HG02870 (cell line): ENCODE measurements around the gene IMPG1.
"Not testable (repeated sequence)": the region's sequence is repeated elsewhere in the genome, so short reads cannot be mapped to it uniquely, and the experiment has no call there.

Experiments
- ATAC-seq: cut with Tn5 transposase; IDR thresholded peaks from one replicate; pipeline ENCODE4 v1.9.1; 2021; ENCODE audit warnings: mild to moderate bottlenecking, moderate library complexity; ENCODE audit not compliant: unreplicated experiment

IMPG1 gene

DNA sequence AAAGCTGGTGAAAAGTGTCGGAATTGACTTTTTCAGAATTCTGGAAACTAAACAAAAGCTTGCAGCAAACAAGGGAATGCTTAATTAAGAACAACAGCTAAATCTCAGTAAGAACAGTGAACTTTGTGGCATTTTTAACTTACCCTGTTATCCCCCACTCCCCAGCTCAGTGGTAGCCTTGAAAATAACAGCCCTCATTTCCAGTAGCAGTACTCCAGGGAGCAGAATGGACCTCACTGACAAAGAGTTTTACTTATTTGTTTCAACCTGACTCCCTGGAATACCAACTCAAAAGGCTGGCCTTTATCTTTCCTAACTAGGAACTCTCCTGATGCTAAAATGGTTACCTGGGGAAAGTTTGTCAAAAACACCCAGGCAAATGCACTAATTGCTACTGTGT, 108.9 kb downstream of the IMPG1 start:
- no peak for ATAC-seq

DNA sequence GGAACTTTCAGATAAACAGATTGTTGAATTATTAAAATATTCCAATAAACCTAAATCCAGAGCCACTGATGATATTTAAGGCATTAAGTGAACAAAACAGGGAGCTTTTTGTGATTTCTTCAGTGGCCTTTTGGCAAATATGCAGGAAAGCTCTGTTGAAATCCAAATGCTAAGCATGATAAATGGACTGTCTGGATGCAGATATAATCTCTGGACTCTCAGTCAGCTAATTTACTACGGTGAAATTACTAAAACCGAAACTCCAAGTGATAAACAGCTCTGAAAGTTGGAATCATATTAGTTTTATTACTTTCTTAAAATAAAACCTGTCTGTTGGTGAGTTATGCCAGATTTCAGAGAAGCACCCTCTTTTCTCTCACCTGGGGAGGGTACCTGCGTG, 120.3 kb downstream of the IMPG1 start:
- no peak for ATAC-seq

DNA sequence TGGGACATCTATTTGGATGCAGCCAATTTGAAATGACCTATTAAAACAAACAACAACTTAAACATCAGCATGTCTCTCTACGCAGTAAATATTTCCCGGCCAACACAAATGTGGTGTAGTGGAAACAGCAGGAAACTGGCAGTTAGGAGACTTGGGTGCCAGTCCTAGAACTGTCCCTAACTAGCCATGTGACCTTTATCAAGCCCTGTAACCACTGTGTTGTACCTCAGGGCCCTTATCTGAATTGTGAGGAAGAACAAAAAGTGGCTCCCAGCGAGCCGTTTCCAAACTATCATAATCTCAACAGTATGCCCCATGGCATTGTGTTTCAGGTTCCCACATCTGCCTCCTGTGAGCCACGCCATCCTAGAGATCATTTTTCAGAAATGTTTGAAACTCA, 124.5 kb downstream of the IMPG1 start:
- ATAC-seq, result no peak

DNA sequence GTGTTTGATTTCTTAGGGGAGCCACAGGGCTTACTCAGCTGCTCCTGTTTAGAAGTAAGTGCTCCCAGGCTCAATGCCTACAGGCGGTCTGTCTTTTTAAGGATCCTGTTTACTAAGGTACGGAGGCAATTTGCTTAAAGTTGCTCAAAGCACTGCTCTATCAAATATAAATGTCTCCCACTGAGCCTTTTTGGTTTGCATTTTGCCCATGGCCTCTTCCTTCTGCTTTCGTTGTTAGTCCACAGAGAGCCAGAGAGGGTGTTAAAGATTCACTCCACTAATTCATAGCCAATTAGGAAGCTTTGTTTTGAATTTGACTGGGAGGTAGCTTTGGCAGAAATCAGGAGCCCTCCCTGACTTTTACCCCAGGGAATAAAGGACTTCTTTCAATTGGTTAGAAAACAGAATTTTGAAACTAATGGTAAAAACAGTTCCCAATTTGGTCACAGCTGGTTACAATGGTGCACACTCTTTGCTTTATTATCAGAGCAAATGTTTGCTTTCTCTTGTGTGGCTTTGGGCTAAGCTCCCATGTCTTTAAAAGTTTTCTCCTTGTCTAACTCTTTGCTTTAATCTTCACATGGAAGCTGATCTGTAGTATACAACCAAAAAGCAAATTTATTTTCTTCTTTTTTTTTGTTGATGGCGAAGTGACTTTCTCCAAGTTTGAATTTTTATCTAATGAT, 126.2 kb downstream of the IMPG1 start:
- ATAC-seq, result no peak

DNA sequence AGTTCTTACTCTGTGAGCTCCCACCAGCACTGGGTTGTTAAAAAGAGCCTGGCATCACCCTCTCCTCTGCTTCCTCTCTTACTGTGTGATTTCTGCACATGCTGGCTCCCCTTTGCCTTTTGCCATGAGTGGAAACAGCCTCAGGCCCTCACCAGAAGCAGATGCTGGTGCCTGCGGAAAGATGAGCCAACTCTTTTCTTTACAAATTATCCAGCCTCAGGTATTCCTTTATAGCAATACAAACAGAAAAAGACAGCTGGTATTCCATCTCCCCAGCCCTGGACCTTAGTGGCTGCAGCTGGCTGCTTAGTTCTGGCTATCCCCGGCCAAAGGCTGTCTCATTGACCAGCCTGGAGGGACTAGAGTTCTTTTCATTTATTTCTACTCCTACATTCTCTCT, 129.1 kb downstream of the IMPG1 start:
- no peak for ATAC-seq

DNA sequence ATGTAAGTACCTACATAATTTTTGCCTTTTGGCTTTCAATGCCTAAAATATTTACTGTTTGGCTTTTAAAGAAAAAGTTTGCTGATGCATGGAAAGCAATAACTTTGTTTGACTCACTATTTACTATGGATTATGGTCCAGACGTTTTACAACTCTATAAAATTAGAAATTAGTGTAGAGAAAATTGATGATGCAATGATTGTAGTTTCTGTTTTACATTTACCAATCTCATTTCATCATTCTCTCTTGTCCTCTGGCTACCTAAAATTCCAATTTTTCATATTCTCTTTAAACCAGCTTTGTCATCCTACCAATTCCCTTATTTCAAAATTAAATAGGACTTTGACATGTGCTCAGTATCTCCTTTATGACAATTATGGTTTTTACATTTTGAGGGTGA, 131.0 kb downstream of the IMPG1 start:
- ATAC-seq, result no peak

DNA sequence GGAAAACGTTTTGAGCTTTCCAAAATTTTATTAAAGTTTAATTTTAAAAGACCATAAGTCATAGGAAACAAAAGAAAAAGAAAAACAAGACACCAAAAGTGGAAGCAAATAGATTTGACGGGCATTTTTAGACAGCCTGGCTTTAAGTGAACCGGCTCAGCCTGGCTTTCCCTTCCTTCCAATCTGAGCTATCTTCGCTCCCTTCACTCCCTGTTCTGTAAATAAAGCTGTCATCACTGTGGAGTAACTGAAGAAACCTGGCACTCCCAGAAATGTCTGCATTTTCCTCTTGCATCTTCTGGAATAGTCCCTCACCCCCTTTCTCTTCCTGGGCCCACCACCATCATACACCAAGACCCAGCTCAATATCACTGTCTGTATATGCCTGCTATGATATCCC, 131.9 kb downstream of the IMPG1 start:
- ATAC-seq, result no peak

DNA sequence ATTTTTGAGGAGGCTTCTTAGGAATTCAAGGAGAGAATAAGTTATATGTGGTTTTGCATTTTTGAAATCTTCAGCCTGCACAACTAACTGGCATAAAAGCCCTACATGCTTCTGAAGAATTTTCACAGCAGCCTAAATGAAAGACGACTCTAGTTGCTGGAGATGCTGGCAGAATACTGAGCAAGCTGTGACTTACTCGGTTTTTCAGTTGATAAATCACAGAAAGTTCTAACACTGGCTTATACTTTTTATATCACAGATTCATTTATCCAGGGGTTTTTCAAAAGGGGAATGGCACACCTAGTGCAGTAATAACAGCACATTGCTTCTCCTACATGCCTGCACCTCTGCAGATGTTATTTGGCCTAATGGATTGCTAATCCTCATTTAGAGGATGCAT, 134.6 kb downstream of the IMPG1 start:
- no peak for ATAC-seq

DNA sequence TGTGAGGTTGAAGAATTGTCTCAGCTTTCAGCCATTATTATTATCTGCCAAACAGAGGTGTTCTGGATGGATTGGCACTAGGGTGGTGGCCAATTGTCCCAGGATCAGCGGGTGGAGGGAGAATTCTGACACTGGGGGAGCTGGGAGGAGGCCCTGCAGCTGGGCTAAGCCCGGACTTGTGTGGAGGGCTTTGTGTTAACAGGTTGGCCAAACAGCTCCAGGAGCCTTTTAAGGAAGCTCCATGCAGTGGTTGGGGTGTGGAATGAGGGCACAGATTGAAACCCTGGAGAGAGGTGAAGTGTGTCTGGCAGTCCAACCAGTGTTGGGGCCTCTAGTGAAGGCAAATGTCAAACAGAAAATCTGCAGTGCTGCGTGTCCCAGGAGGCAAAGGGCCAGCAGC, 135.8 kb downstream of the IMPG1 start:
- no peak for ATAC-seq

DNA sequence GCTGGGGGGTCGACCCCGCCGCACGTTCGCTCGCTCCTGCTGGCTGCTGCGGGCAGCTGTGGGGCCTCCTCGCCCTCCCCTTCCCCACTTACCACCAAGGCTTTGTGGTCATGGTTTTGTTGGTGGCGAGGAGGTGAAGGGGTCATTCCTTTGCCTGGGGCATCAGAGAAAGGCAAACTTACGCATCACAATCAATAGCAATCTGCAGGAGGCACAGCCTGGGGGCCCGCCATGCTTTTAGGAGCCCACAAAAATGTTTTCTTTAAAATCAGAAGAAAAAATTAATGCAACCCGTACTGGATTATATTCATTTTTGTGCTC, 137.0 kb downstream of the IMPG1 start:
- ATAC-seq, result peak; percentile 5

DNA sequence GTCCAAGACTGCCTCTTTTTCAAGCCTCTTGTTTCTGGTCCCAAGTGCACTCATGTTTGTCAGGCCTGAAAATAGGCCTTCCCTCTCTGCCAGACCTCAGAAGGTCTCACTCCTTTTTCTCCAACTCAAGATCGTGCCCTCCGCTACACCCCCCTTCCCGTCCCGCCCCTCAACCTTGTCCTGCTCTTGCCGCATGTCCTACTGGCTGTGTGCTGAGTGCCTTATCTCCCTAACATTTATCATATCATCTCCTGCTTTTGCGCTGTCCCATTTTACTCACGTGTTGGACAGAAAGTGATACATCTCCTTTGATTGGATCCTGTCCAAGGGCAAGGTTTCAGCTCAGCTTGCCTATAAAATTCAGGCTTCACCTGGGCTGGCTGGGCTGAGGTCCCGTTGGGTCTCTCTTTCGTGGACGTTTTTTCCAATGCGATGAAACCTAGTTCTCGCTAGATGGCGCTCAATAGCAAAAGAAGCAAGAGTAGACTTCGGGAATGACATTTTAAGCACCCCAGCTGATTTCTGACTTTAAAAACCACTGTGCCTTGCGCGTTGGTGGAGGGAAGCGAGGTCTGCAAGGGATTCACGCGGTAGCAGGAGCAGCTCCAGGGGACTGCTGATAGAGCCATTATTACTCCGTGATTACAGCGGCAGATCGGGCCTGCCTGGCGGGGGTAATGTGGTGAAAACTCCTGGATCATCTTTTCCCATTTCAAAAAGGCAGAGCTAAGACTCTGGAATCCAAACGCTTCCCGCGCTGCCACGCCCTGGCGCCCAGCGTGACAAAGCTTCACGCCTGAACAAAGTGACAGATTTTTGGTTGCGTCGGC, 137.6 kb downstream of the IMPG1 start:
- ATAC-seq, result peak; percentile 73

DNA sequence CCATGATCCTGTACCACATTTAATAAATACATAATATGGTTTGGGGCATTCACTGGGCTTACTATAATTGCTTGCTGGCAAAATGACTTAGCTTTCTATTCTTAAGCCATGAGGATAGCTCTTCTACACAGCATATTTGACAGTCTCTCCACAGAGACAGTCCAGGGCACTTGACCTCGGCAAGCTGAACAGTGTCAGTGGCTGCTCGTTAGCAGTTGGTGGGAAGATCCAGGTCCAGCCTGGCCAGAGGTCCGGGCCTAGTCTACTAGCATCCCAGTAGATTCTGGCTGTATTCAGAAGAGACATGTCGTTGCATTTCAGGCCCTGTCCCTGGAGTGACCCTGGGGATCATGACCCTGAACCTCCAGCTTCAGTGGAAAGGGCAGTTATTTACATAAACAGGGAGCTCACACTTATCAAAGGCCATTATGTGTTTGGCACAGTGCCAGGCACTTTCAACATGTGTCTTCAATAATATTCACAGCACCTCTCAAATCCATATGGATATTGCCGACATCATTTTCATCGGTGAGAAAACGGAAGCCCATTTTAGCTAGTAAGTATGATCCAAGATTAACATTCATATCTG, 139.0 kb downstream of the IMPG1 start:
- ATAC-seq, result no peak

DNA sequence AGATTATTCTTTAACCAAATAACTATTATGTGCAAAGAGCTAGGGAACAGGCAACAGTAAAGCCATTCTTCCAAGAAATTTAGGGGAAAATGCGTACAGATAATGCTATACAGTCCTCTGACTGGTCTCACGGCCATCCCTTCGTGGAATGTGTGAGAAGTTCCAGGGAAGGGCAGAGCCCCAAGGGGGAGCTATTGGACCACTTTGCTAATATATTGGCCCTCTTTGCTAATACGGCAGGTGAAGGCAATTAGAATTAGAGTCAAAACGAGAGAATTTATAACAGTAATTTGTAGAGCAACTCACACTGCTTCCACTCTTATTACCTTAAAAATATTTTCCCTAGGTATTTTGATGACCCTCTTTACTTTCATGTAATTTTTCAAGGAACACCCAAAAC, 140.4 kb downstream of the IMPG1 start:
- ATAC-seq, result peak; percentile 37

DNA sequence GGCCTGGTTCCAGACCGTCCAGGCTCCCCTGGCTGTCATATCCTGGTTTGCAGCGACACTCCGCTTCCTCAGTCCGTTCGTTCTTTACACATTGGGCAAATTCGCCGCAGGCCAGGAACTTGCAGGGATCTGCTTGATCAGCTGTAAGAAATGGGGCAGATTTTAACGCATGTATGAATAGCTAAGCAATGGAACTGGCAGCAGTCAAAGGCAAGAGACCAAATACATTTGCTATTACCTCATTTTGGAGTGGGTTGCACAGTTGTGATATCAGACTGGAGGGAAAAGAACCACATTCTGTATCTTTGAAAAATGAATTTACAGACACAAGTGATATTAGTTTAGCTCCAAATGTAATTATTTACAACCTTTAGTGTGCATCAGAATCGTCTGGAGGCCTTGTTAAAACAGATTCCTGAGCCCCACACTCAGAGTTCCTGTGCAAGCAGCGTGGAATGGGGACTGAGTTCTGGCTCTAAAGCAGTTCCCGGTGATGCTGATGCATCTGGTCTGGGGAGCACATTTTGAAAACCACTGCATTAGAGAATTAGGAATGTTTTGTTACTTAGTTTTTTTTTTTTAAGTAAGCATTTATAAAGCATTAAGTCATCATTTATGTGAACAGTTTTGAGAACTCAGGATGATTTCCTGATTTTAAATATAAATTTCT, 141.3 kb downstream of the IMPG1 start:
- ATAC-seq, result no peak

DNA sequence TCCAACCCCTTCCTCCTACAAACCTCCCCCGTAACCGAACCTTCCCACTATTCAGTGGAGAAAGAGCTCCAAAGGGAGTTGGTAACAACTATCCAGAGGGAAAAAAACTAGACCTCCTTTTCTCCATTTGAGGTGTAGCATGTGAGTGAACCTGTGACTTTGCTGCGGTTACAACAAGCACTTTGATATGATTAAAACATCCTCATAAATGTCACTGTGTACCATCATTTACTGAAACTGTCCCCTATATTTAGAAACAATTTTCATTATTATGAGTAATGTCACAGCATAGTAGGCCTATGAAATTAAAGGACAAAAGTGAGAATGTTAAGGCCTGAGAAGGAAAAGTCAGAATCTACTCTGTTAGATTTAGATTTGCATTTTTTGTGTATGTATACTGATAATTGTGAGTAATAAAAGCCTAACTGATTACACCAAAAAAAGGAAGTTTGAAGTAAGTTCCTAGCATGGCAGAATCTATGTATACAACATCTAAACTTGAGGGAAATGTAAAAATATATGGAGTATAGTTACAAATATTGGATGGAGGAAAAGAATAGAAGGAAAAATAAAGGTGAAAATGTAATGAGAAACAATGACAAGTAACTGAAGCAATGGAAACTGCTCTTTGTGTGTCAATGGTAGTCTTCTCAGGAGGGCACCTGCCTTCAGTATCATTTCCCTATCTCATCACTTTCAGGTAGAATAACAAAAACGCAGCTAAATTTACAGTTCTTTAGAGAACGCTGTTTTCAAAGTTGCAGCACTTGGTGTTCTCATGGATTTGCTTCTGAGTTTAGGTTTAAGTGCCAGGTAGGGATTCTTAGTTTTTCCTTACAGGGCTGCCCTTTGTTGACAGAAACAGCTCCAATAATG, 145.9 kb downstream of the IMPG1 start:
- ATAC-seq, result peak; percentile 84

DNA sequence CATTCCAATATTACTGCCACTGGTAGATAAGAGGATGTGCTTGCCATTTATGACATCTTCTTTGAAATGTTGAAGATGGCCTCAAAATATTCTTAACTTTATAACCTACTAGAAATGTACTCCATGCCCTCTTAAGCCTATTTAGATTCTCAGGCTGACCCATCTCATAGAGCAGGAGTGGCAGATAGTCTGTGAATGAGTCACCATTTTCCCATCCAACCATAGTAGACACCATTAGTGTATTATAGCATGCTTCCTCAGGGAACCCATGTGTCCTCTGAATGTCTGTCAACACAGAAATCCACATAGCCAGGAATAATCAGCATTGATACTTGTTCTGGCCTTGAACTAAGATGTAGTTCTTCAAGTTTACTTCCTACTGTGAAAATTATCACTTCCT, 150.2 kb downstream of the IMPG1 start:
- no peak for ATAC-seq

DNA sequence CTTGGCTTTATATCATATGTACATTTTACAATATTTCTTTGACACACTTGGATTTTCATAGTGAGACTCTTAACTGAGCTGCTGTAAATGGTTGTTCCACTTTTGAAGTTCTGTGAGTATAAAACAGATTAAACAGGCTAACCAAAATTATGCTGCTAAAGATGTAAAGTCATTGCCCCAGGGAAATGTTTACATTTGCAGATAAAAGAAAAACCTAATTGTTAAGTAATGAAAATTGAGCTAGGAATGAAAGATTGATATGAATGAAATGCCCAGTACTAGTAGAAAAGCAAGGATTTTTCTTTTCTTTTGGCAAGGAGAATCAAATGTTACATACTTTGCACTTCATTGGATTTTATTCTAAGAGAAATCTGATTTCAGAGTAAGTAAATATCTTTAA, 159.4 kb downstream of the IMPG1 start:
- no peak for ATAC-seq

DNA sequence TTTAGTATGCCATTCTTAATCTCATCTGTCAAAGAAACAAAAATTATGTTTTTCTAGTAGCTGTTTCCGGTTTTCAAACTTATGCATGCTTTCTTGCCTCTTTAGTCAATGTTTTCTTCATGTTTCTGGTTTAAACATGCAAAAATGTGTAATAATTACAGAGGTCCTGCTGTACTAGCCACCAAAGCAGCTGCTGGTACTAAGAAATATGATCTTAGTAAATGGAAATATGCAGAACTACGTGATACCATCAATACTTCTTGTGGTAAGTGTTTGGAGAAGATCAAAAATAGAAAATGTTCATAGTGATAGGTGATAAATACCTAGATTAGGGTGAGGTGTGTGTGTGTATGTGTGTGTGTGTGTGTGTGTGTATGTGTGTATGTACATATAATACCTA, 165.0 kb downstream of the IMPG1 start:
- no peak for ATAC-seq

DNA sequence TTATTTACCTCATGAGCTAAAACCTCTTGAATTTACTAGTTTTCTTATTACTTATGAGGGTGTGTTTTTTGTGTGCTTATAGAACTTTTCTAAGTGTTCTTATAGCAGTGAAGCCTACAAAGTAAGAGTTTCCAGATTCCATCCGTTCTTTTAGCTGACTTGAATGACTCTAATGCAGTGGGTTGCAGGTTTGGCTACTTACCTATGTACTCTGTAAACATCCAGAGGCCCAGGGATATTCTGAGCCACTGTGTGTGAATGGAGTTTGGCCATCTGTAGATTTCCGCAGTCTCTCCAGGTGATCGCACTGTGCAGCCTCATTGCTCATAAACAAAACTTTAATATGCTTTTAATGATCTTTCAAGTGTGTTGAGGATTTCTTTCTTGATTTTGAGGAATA, 165.6 kb downstream of the IMPG1 start:
- no peak for ATAC-seq

DNA sequence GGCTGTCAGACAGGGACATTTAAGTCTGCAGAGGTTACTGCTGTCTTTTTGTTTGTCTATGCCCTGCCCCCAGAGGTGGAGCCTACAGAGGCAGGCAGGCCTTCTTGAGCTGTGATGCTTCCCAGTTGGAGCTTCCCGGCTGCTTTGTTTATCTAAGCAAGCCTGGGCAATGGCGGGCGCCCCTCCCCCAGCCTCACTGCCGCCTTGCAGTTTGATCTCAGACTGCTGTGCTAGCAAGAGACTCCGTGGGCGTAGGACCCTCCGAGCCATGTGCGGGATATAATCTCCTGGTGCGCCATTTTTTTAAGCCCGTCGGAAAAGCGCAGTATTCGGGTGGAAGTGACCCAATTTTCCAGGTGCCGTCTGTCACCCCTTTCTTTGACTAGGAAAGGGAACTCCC, 167.3 kb downstream of the IMPG1 start:
- ATAC-seq, result not testable (repeated sequence)

DNA sequence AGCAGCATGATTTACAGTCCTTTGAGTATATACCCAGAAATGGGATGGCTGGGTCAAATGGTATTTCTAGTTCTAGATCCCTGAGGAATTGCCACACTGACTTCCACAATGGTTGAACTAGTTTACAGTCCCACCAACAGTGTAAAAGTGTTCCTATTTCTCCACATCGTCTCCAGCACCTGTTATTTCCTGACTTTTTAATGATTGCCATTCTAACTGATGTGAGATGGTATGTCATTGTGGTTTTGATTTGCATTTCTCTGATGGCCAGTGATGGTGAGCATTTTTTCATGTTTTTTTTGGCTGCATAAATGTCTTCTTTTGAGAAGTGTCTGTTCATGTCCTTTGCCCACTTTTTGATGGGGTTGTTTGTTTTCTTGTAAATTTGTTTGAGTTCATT, 172.2 kb downstream of the IMPG1 start:
- not testable (repeated sequence) for ATAC-seq
